ENCODE data around the gene DGAT2.

DGAT2 gene

GRCh38 chr11:75836417-75836816, 67.8 kb downstream of the DGAT2 start:
- no peak overlapping the region for H3K4me3 Mint-ChIP-seq
- no peak for ATAC-seq

GRCh38 chr11:75839851-75840250, 71.3 kb downstream of the DGAT2 start:
- H3K4me1 Mint-ChIP-seq, result peaks cover 18% of the 10 kb centered on the region
- no peak for ATAC-seq
- no peaks in the 10 kb centered on the region for H3K27me3 Mint-ChIP-seq
- DNase-seq, result no peak
- H3K9me3 Mint-ChIP-seq, result no peaks in the 10 kb centered on the region
- H3K4me3 Mint-ChIP-seq, result no peak overlapping the region
- H3K27ac Mint-ChIP-seq, result no peak overlapping the region
- H3K36me3 Mint-ChIP-seq (ENCODE audit: low read depth), result peaks cover 8% of the 10 kb centered on the region

More at GRCh38 chr11:75836417-75836816, 67.8 kb downstream of the DGAT2 start:
- Mint-ChIP-seq H3K9me3 (no peaks in the 10 kb centered on the region), H3K4me1 (peaks cover 26% of the 10 kb centered on the region), H3K27me3 (no peaks in the 10 kb centered on the region), H3K27ac (peak overlapping the region; percentile 23), H3K36me3 (ENCODE audit: low read depth) (peaks cover 8% of the 10 kb centered on the region)
- no peak for DNase-seq

GRCh38 chr11:75840522-75840921, 71.9 kb downstream of the DGAT2 start:
- Mint-ChIP-seq H3K4me3 (no peak overlapping the region), H3K36me3 (ENCODE audit: low read depth) (peaks cover 8% of the 10 kb centered on the region), H3K27me3 (no peaks in the 10 kb centered on the region), H3K4me1 (peaks cover 16% of the 10 kb centered on the region), H3K9me3 (peaks cover 6% of the 10 kb centered on the region), H3K27ac (no peak overlapping the region)
- no peak for ATAC-seq
- no peak for DNase-seq

- Mint-ChIP-seq H3K4me1 (peaks cover 8% of the 10 kb centered on the region), H3K4me3 (no peak overlapping the region), H3K36me3 (ENCODE audit: low read depth) (peaks cover 8% of the 10 kb centered on the region), H3K27ac (no peak overlapping the region), H3K9me3 (peaks cover 6% of the 10 kb centered on the region), H3K27me3 (no peaks in the 10 kb centered on the region)
- ATAC-seq (no peak), DNase-seq (no peak)
Measured at GRCh38 chr11:75841739-75842138, 73.2 kb downstream of the DGAT2 start.

- H3K36me3 Mint-ChIP-seq (ENCODE audit: low read depth), result peaks cover 8% of the 10 kb centered on the region
- no peak for ATAC-seq
- no peaks in the 10 kb centered on the region for H3K27me3 Mint-ChIP-seq
- no peak overlapping the region for H3K4me3 Mint-ChIP-seq
- no peak overlapping the region for H3K27ac Mint-ChIP-seq
- peaks cover 6% of the 10 kb centered on the region for H3K9me3 Mint-ChIP-seq
- peaks cover 7% of the 10 kb centered on the region for H3K4me1 Mint-ChIP-seq
- no peak for DNase-seq
Measured at GRCh38 chr11:75845324-75845723, 76.7 kb downstream of the DGAT2 start.

- H3K36me3 Mint-ChIP-seq (ENCODE audit: low read depth), result peaks cover 9% of the 10 kb centered on the region
Measured at GRCh38 chr11:75849894-75850293, 81.3 kb downstream of the DGAT2 start.

GRCh38 chr11:75850787-75851186, 82.2 kb downstream of the DGAT2 start:
- Mint-ChIP-seq H3K4me3 (no peak overlapping the region), H3K4me1 (peaks cover 12% of the 10 kb centered on the region), H3K27ac (no peak overlapping the region), H3K36me3 (ENCODE audit: low read depth) (peaks cover 15% of the 10 kb centered on the region), H3K27me3 (no peaks in the 10 kb centered on the region), H3K9me3 (no peaks in the 10 kb centered on the region)
- ATAC-seq, result no peak
- no peak for DNase-seq

More at GRCh38 chr11:75849894-75850293, 81.3 kb downstream of the DGAT2 start:
- DNase-seq (no peak), ATAC-seq (no peak)
- Mint-ChIP-seq H3K27ac (no peak overlapping the region), H3K4me1 (peaks cover 12% of the 10 kb centered on the region), H3K9me3 (peaks cover 6% of the 10 kb centered on the region), H3K27me3 (no peaks in the 10 kb centered on the region), H3K4me3 (no peak overlapping the region)
